ENCODE data around the gene HHLA2. TPM values are rescaled to one million over a fixed set of nuclear protein-coding genes. Genes with fewer than 3 reads are reported as not detected.
A peak's percentile ranks its signal among the peaks of the same experiment; 100 is the strongest.

HHLA2 gene
- polyA plus RNA-seq, 3 donors = 0.13 TPM; not detected in 2

- no peak for DNase-seq
- peaks cover 0 to 2% (median 0%) of the 10 kb centered on the region in 3 donors for H3K27me3 Mint-ChIP-seq (ENCODE audit: low read depth in 3 of 3)
- Histone ChIP-seq H3K4me1 (ENCODE audit: control insufficient read depth in 1 of 2, insufficient read depth in 2 of 2, low read length in 2 of 2) (peaks cover 17% of the 10 kb centered on the region in 2 donors), H3K4me2 (replicated peaks; ENCODE audit: extremely low read depth, low read length, poor library complexity, severe bottlenecking) (no peak overlapping the region), H3K36me3 (replicated peaks in 1 of 2; ENCODE audit: control insufficient read depth in 1 of 2, insufficient read depth in 2 of 2, low read length in 2 of 2) (no peaks in the 10 kb centered on the region), H2AFZ (ENCODE audit: insufficient read depth, low read depth, low read length, poor library complexity, severe bottlenecking) (no peak overlapping the region), H3K27ac (ENCODE audit: low read depth in 1 of 2, low read length in 2 of 2) (no peak overlapping the region), H3K9me3 (replicated peaks in 1 of 2; ENCODE audit: control insufficient read depth in 1 of 2, insufficient read depth in 1 of 2, low read length in 2 of 2) (no peaks in the 10 kb centered on the region), H3K9ac (ENCODE audit: insufficient read depth, low read length, poor library complexity, severe bottlenecking) (no peak overlapping the region), H3K4me3 (replicated peaks in 1 of 3; ENCODE audit: low read depth in 2 of 3, low read length in 3 of 3) (no peak overlapping the region), H3K27me3 (ENCODE audit: control insufficient read depth in 2 of 2, insufficient read depth in 2 of 2, low read length in 2 of 2) (no peaks in the 10 kb centered on the region), H4K20me1 (ENCODE audit: insufficient read depth, low read length) (no peaks in the 10 kb centered on the region), H3K79me2 (ENCODE audit: insufficient read depth, low read length) (no peaks in the 10 kb centered on the region)
- intact Hi-C loops (cut with micrococcal nuclease) = no loop called here
- TF ChIP-seq CTCF (IDR thresholded peaks at IDR 0.05) = no peak
- H3K4me1 Mint-ChIP-seq = peaks cover 18% of the 10 kb centered on the region
- no peaks in the 10 kb centered on the region for H3K36me3 Mint-ChIP-seq
- WGBS (ENCODE audit: insufficient coverage) = 100% methylated on average over 1 of the region's 6 CpGs
- H3K9me3 Mint-ChIP-seq = no peaks in the 10 kb centered on the region
- H3K4me3 Mint-ChIP-seq = no peak overlapping the region
- no peak overlapping the region for H3K27ac Mint-ChIP-seq
These were observed 45.6 kb downstream of the HHLA2 start for GRCh38 chr3:108341911-108342310.

GRCh38 chr3:108342837-108343486 lies 46.6 kb downstream of the HHLA2 start:
- Histone ChIP-seq H3K27ac (ENCODE audit: low read depth in 1 of 2, low read length in 2 of 2) (no peak overlapping the region), H3K36me3 (replicated peaks in 1 of 2; ENCODE audit: control insufficient read depth in 1 of 2, insufficient read depth in 2 of 2, low read length in 2 of 2) (no peaks in the 10 kb centered on the region), H2AFZ (ENCODE audit: insufficient read depth, low read depth, low read length, poor library complexity, severe bottlenecking) (no peak overlapping the region), H4K20me1 (ENCODE audit: insufficient read depth, low read length) (no peaks in the 10 kb centered on the region), H3K4me3 (replicated peaks in 1 of 3; ENCODE audit: low read depth in 2 of 3, low read length in 3 of 3) (no peak overlapping the region), H3K4me2 (replicated peaks; ENCODE audit: extremely low read depth, low read length, poor library complexity, severe bottlenecking) (no peak overlapping the region), H3K27me3 (ENCODE audit: control insufficient read depth in 2 of 2, insufficient read depth in 2 of 2, low read length in 2 of 2) (no peaks in the 10 kb centered on the region), H3K4me1 (ENCODE audit: control insufficient read depth in 1 of 2, insufficient read depth in 2 of 2, low read length in 2 of 2) (peaks cover 19 to 20% of the 10 kb centered on the region in 2 donors), H3K9me3 (replicated peaks in 1 of 2; ENCODE audit: control insufficient read depth in 1 of 2, insufficient read depth in 1 of 2, low read length in 2 of 2) (no peaks in the 10 kb centered on the region), H3K79me2 (ENCODE audit: insufficient read depth, low read length) (no peaks in the 10 kb centered on the region), H3K9ac (ENCODE audit: insufficient read depth, low read length, poor library complexity, severe bottlenecking) (no peak overlapping the region)
- peak overlapping the region in 1 of 7 donors; percentile 0 for H3K27ac Mint-ChIP-seq
- no peak for DNase-seq
- peaks cover 0 to 2% (median 0%) of the 10 kb centered on the region in 3 donors for H3K27me3 Mint-ChIP-seq (ENCODE audit: low read depth in 3 of 3)
- no peaks in the 10 kb centered on the region for H3K36me3 Mint-ChIP-seq
- intact Hi-C loops (cut with micrococcal nuclease) = no loop called here
- H3K4me1 Mint-ChIP-seq = peaks cover 24% of the 10 kb centered on the region
- WGBS (ENCODE audit: insufficient coverage) = no CpG with 5 or more reads among the region's 4 CpGs
- no peaks in the 10 kb centered on the region for H3K9me3 Mint-ChIP-seq
- TF ChIP-seq CTCF (IDR thresholded peaks at IDR 0.05) = no peak
- H3K4me3 Mint-ChIP-seq = no peak overlapping the region
